Left colon (tissue), 2 donors: Measurements from ENCODE around the gene WWTR1. TPM values are rescaled to one million over a fixed set of nuclear protein-coding genes. Genes with fewer than 3 reads are reported as not detected.

ENCODE experiments used
- ATAC-seq: fragments of 200-7000 bp; cut with Tn5 transposase; one replicate; pipeline ENCODE4 v1.9.1; 2020; ENCODE audit warnings: mild to moderate bottlenecking, moderate library complexity
- DNase-seq, 2 donors: peaks; one replicate each; pipeline ENCODE4 v3.0.0-alpha.2; 2020
- intact Hi-C, 2 donors: fragments of 100-400 bp; cut with DNase I in 1 of 2; cut with micrococcal nuclease in 1 of 2; formaldehyde crosslinking; loops; one replicate each; pipeline versions ENCODE4 v1.11.2 to v1.14.0; 2022; cut with DNase I, micrococcal nuclease
- total RNA-seq, 2 donors: library from RNA; stranded (reverse); fragmentation: NEBNext Ultra II Directional; extraction: Animal tissue kit (Norgen Biotek cat#: 25700); gene quantifications; one replicate each; pipeline ENCODE4 v1.2.1, GENCODE V29; 2021
- donor health status: DM: no; HTN: no; CAD: no.
- donor health status: DM: yes; HTN: yes; CAD: no.

Gene WWTR1
- total RNA-seq, 2 donors from 2014 or later: 8.4 to 27.2 TPM

- intact Hi-C loops: loop anchor here in 1 of 2 donors (10.0 kb wide), 2 partner anchors 89 to 119 kb away; no protein-coding TSS in a partner anchor
- peak; percentile 33 to 76 for DNase-seq
- peak; percentile 98 for ATAC-seq
Measured at GRCh38 chr3:149473357-149474249, 184.2 kb downstream of the WWTR1 start.

DNA sequence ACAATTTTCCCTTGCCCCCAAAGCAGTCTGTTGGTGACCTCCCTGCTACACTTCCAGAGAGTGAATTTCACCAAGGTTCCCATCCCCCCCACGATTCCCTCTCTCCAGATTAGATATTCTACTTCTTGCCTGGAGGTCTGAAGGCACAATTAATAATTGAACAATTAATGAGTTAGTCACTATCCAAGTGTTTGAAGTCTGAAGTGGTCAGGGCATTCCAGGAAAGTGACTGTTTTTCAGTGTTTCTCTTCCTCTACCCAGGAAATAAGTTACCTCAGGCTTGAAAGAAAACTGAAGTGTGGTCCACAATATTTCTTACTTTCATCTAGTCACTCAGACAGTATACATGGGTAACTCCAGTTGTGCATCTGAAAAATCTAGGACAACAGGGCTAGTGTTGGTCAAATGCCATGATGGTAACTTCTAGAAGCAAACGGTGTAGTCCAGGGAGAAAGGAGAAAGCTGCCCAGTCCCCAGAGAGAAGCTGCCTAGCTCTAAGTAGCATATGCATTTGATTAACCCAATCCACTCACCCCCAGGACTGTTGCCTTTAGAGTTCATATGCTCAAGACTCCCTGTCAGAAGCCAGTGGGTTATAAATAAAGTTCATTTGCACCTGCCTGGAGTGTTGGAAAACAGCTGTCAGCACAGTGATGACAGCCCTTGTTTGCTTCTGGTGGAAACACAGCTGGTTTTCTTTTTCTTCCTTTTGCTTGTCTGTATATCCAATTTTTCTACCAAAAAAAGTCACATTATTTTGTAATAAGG, 185.6 kb downstream of the WWTR1 start:
- DNase-seq: no peak
- no peak for ATAC-seq
- intact Hi-C loops: loop anchor here in 1 of 2 donors (10.0 kb wide), 2 partner anchors 87 to 117 kb away; no protein-coding TSS in a partner anchor

DNA sequence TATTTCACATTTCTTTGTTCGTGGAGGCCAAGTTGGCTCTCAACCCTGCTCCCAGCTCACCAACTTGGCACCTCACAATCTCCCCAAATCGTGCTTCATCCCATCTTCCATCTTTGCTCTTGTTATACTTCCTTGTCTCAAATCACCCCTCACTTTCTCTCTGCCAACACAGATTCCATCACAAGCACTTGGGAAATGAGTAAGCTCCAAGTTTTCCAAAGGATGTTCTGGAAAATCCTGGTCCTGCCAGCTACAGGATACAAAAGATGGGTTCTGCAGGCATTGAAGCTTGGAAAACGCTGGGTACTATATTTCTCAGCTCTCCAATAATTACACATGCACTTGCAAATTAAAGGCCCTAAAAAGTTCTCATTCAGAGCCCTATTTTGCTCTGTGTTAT, 187.4 kb downstream of the WWTR1 start:
- DNase-seq (no peak), ATAC-seq (no peak)
- intact Hi-C loops: loop anchor here in 1 of 2 donors (10.0 kb wide), 2 partner anchors 86 to 116 kb away; no protein-coding TSS in a partner anchor

GRCh38 chr3:149468504-149469212, 189.2 kb downstream of the WWTR1 start:
- intact Hi-C loops: no loop called here
- DNase-seq: no peak
- no peak for ATAC-seq

Other genes starting within 250 kb of the WWTR1 start
- gene TM4SF4, start 183.3 kb downstream of the WWTR1 start, total RNA-seq: under 1 TPM in 1 of 2 donors, not detected in 1; 0.70 TPM
- 10 to 100 TPM; 25.5 to 27.5 TPM for gene COMMD2, start 94.5 kb upstream of the WWTR1 start, total RNA-seq
- gene ANKUB1, start 134.5 kb upstream of the WWTR1 start, total RNA-seq: not detected
- 10 to 100 TPM; 47.5 to 61.7 TPM for gene RNF13, start 155.2 kb upstream of the WWTR1 start, total RNA-seq